Osteoblast (primary cell): ENCODE measurements around the gene MYLK. TPM values are rescaled to one million over a fixed set of nuclear protein-coding genes. Genes with fewer than 3 reads are reported as not detected.

ENCODE experiments used
- DNase-seq: peaks from one replicate; pipeline ENCODE4 v3.0.0; 2011; ENCODE audit warnings: low spot score, mixed read lengths; ENCODE audit not compliant: insufficient read length; ENCODE audit errors: missing footprints
- H2AFZ ChIP-seq: 2 replicates; pipeline ENCODE4 v1.6.0; 2011; ENCODE audit warnings: mild to moderate bottlenecking, low read length
- H3K27ac ChIP-seq: 2 replicates; pipeline ENCODE4 v1.5.1; 2011; ENCODE audit warnings: mild to moderate bottlenecking, low read depth, low read length, moderate library complexity
- H3K27me3 ChIP-seq: 2 replicates; pipeline ENCODE4 v1.6.0; 2012; ENCODE audit warnings: mild to moderate bottlenecking, control low read depth, inconsistent platforms, low read length, moderate library complexity; ENCODE audit not compliant: insufficient read depth
- H3K36me3 ChIP-seq: 2 replicates; pipeline ENCODE4 v1.5.1; 2011; ENCODE audit warnings: mild to moderate bottlenecking, low read length, control low read depth, moderate library complexity; ENCODE audit not compliant: insufficient read depth
- H3K4me1 ChIP-seq: 2 replicates; pipeline ENCODE4 v1.5.1; 2011; ENCODE audit warnings: mild to moderate bottlenecking, low read length, control low read depth, moderate library complexity; ENCODE audit not compliant: insufficient read depth
- H3K4me2 ChIP-seq: 2 replicates; pipeline ENCODE4 v1.6.0; 2011; ENCODE audit warnings: mild to moderate bottlenecking, low read length; ENCODE audit not compliant: insufficient read depth
- H3K4me3 ChIP-seq: fragments of 200-600 bp; sonication (generic); 3 replicates; pipeline ENCODE4 v1.5.1; 2012; ENCODE audit warnings: mild to moderate bottlenecking, low read length, inconsistent platforms; ENCODE audit not compliant: insufficient read depth
- H3K79me2 ChIP-seq: 2 replicates; pipeline ENCODE4 v1.6.0; 2012; ENCODE audit warnings: mild to moderate bottlenecking, low read length, control low read depth, inconsistent platforms; ENCODE audit not compliant: insufficient read depth
- H3K9me3 ChIP-seq: 2 replicates; pipeline ENCODE4 v1.5.1; 2011; ENCODE audit warnings: low read depth, low read length, control low read depth
- H4K20me1 ChIP-seq: 2 replicates; pipeline ENCODE4 v1.6.0; 2012; ENCODE audit warnings: mild to moderate bottlenecking, low read length, control low read depth; ENCODE audit not compliant: insufficient read depth
- total RNA-seq: library from RNA; depleted of rRNA; stranded (reverse); fragments of >200 nt; gene quantifications from 2 replicates; pipeline ENCODE4 v1.2.3, GENCODE V29; 2012
- TF ChIP-seq, protein P1 (sequence below): IDR thresholded peaks from 2 replicates; pipeline ENCODE4 v1.5.1; 2011; ENCODE audit warnings: mild to moderate bottlenecking, low read depth, low read length, moderate library complexity; ENCODE audit errors: extremely low read depth

MYLK gene
- total RNA-seq, 1 donor = 268 TPM

DNA sequence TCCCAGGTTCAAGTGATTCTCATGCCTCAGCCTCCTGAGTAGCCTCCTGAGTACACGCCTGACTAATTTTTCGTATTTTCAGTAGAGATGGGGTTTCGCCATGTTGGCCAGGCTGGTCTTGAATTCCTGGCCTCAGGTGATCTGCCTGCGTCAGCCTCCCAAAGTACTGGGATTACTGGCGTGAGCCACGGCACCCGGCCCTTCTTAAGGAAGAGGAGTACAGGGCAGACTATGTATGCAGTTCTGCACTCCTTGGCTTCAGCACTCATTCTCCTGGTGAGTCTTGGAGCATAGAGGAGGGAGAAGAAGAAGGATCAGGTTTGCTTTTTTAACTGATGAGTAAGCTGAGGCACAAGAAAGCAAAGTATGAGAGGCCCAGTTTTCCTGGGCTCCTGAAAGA is 199.5 kb downstream of the MYLK start:
- Histone ChIP-seq H3K36me3 (peaks cover 64% of the 10 kb centered on the region), H3K4me1 (peaks cover 29% of the 10 kb centered on the region)

DNA sequence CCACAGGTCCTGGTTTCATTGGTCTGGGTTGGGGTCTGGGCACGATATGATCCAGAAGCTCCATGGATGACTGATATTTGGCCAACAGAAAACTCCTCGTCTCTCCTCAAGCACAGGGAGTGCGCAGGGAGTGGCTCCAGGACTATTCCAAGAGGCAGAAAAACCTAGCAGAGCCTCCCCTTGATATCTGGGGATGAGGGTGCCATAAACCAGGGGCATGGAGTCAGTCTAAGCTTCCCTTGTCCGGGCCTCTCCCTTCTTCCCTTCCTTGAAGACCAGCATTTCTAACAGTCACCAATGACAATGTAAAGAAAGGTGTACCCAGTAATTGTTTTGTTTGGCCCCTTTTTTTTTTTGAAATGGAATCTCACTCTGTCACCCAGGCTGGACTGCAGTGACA is 199.9 kb downstream of the MYLK start:
- H3K4me2 ChIP-seq = no peak overlapping the region

More for the DNA sequence above, 199.5 kb downstream of the MYLK start:
- Histone ChIP-seq H3K27me3 (no peaks in the 10 kb centered on the region), H3K27ac (no peak overlapping the region), H3K4me2 (no peak overlapping the region), H4K20me1 (no peaks in the 10 kb centered on the region), H2AFZ (no peak overlapping the region), H3K9me3 (no peaks in the 10 kb centered on the region), H3K4me3 (no peak overlapping the region), H3K79me2 (no peaks in the 10 kb centered on the region)
- no peak for DNase-seq
- TF ChIP-seq, protein P1, sequence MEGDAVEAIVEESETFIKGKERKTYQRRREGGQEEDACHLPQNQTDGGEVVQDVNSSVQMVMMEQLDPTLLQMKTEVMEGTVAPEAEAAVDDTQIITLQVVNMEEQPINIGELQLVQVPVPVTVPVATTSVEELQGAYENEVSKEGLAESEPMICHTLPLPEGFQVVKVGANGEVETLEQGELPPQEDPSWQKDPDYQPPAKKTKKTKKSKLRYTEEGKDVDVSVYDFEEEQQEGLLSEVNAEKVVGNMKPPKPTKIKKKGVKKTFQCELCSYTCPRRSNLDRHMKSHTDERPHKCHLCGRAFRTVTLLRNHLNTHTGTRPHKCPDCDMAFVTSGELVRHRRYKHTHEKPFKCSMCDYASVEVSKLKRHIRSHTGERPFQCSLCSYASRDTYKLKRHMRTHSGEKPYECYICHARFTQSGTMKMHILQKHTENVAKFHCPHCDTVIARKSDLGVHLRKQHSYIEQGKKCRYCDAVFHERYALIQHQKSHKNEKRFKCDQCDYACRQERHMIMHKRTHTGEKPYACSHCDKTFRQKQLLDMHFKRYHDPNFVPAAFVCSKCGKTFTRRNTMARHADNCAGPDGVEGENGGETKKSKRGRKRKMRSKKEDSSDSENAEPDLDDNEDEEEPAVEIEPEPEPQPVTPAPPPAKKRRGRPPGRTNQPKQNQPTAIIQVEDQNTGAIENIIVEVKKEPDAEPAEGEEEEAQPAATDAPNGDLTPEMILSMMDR = no peak

DNA sequence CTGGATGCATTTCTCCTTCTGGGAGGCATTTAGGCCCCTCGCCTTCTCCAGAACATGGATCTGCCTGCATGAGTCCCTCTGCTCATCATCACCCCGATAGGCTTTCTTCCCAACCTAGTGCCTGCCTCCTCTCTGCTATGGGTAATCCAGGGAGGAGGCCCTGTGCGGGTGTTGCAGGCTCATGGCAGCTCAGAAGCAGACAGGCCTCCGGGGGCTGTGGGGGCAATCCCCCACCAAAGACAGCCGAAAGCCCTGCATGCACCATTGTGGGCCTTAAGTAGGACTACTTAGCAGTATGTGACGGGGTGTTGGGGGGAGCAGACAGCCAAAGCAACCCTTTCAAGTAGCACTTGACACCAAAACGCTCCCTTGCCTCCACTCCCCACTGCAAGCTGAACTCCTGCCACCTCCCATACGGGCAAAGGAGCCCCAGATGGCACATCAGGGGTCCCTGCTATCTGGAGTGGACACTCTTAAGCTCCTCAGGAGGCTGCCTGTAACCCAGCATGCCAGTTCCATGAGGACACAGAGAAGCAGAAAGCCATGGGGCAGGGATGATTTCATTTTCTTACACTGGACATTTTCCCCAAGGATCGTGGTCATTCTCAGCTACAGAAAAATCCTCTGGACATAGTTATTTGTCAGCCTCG is 200.5 kb downstream of the MYLK start:
- DNase-seq = no peak
- Histone ChIP-seq H3K9me3 (no peaks in the 10 kb centered on the region), H4K20me1 (no peaks in the 10 kb centered on the region), H3K79me2 (no peaks in the 10 kb centered on the region), H3K4me1 (peaks cover 30% of the 10 kb centered on the region), H2AFZ (no peak overlapping the region), H3K36me3 (peaks cover 61% of the 10 kb centered on the region), H3K27ac (no peak overlapping the region), H3K4me2 (no peak overlapping the region), H3K27me3 (no peaks in the 10 kb centered on the region), H3K4me3 (no peak overlapping the region)
- TF ChIP-seq, protein P1 = no peak

More for the DNA sequence above, 199.9 kb downstream of the MYLK start:
- H3K4me3 ChIP-seq = no peak overlapping the region
- no peaks in the 10 kb centered on the region for H3K27me3 ChIP-seq
- H3K4me1 ChIP-seq = peaks cover 33% of the 10 kb centered on the region
- peaks cover 64% of the 10 kb centered on the region for H3K36me3 ChIP-seq
- no peak overlapping the region for H3K27ac ChIP-seq
- no peaks in the 10 kb centered on the region for H3K79me2 ChIP-seq
- no peaks in the 10 kb centered on the region for H3K9me3 ChIP-seq
- DNase-seq = no peak
- TF ChIP-seq, protein P1 = no peak
- no peak overlapping the region for H2AFZ ChIP-seq
- no peaks in the 10 kb centered on the region for H4K20me1 ChIP-seq

DNA sequence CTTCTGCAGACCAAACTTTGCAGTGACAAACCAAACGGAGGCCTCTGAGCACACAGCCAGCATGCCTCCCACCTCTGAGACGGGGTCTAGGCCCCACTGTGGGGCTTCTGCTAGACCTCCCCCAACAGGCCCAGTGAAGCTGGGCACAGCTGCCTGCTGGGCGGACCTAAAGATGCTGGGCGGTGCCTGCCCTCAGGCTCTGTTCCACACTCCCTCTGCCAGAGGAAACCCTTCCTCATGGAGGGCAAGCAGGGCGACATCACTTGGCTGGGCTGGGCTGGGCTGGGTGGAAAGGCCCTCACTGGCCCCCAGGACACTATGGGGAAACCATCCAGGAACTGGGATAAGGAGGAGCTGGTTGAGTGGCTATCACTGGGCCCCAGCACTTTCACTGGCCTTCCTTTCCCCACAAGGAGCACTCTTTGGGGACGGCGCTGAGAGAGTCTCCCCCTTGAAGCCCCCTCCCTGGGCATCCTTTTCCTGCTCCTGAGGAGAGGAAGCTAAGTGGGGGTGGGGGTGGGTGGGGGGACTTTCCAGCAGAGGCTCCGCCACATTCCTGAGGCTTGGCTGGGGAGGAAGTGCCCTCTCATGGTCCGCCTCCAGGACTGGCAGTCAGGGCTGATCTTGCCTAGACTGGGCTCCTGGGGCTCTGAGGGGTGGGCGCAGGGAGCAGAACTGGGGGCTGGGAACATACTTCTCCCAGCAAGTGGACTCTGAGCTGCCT is 201.2 kb downstream of the MYLK start:
- Histone ChIP-seq H3K4me1 (peaks cover 31% of the 10 kb centered on the region), H3K27ac (no peak overlapping the region), H3K79me2 (no peaks in the 10 kb centered on the region), H4K20me1 (no peaks in the 10 kb centered on the region), H3K4me3 (no peak overlapping the region), H3K4me2 (no peak overlapping the region), H3K36me3 (peaks cover 60% of the 10 kb centered on the region), H2AFZ (no peak overlapping the region), H3K27me3 (no peaks in the 10 kb centered on the region), H3K9me3 (no peaks in the 10 kb centered on the region)
- TF ChIP-seq, protein P1 = no peak
- no peak for DNase-seq
